Vagina (tissue), 2 donors: ENCODE results near the gene BTBD17.

ENCODE experiments used
- CTCF ChIP-seq, 3 experiments: fragments of 450-650 bp in 2 of 3; fragments of 200-600 bp in 1 of 3; sonication (generic) in 1 of 3; IDR thresholded peaks; one replicate each; pipeline ENCODE4 v1.5.1; 2017 to 2019; ENCODE audit warnings: antibody characterized with exemption in 3 of 3, mild to moderate bottlenecking in 2 of 3, moderate library complexity in 2 of 3
- POLR2A ChIP-seq, 2 donors: fragments of 450-650 bp; IDR thresholded peaks; one replicate each; pipeline ENCODE4 v1.6.1; 2017; ENCODE audit warnings: antibody characterized with exemption in 2 of 2, mild to moderate bottlenecking in 2 of 2, moderate library complexity in 2 of 2
- POLR2AphosphoS5 ChIP-seq, 2 donors: sonication (generic); formaldehyde crosslinking; IDR thresholded peaks; one replicate each; pipeline ENCODE4 v1.9.0; 2017; ENCODE audit warnings: antibody characterized with exemption in 2 of 2, mild to moderate bottlenecking in 2 of 2, low read depth in 1 of 2; ENCODE audit not compliant: insufficient read depth in 1 of 2

GRCh38 chr17:74383141-74383540 is 21.5 kb upstream of the BTBD17 start:
- TF ChIP-seq CTCF (IDR thresholded peaks at IDR 0.05) (no peak), POLR2A (IDR thresholded peaks at IDR 0.05) (no peak), POLR2AphosphoS5 (IDR thresholded peaks at IDR 0.05; ENCODE audit: insufficient read depth in 1 of 2, low read depth in 1 of 2) (no peak)
